Endothelial cell of umbilical vein (primary cell): ENCODE measurements around the gene UMPS.

Experiments
- CTCF ChIP-seq, 2 donors: IDR thresholded peaks; 1 replicate in 1 of 2; 2 replicates in 1 of 2; pipeline ENCODE4 v1.5.1; 2011; ENCODE audit warnings: low read length in 2 of 2, mild to moderate bottlenecking in 2 of 2, moderate library complexity in 2 of 2, control low read depth in 1 of 2, inconsistent platforms in 1 of 2, low read depth in 1 of 2; ENCODE audit not compliant: insufficient read depth in 1 of 2; ENCODE audit errors: extremely low read depth in 1 of 2
- EZH2 ChIP-seq: IDR thresholded peaks from 2 replicates; pipeline ENCODE4 v1.6.1; 2012; ENCODE audit warnings: borderline replicate concordance, low read depth, mild to moderate bottlenecking, moderate library complexity, low read length, inconsistent platforms; ENCODE audit not compliant: severe bottlenecking
- JUN ChIP-seq: IDR thresholded peaks from 2 replicates; pipeline ENCODE4 v1.6.1; 2011; ENCODE audit warnings: borderline replicate concordance, low read depth; ENCODE audit not compliant: insufficient read length, insufficient read depth
- MYC ChIP-seq: IDR thresholded peaks from one replicate; pipeline ENCODE4 v1.6.1; 2011; ENCODE audit warnings: mild to moderate bottlenecking, low read depth, low read length
- POLR2A ChIP-seq: IDR thresholded peaks from 2 replicates; pipeline ENCODE4 v1.6.1; 2012; ENCODE audit warnings: low read depth, mild to moderate bottlenecking, control low read depth, low read length
- POLR2AphosphoS5 ChIP-seq: IDR thresholded peaks from 2 replicates; pipeline ENCODE4 v1.6.1; 2012; ENCODE audit warnings: low read depth, mild to moderate bottlenecking, control low read depth, low read length, moderate library complexity; ENCODE audit not compliant: insufficient read depth

GRCh38 chr3:124699686-124700396, 30.4 kb upstream of the UMPS start:
- no peak for TF ChIP-seq POLR2A
- no peak for TF ChIP-seq MYC
- no peak for TF ChIP-seq CTCF (IDR thresholded peaks at IDR 0.05; ENCODE audit: extremely low read depth in 1 of 2, insufficient read depth in 1 of 2, low read depth in 1 of 2, low read length in 2 of 2)
- TF ChIP-seq POLR2AphosphoS5, result no peak
- no peak for TF ChIP-seq JUN
- TF ChIP-seq EZH2, result no peak
